CD4-positive, alpha-beta T cell (primary cell): ENCODE measurements around the gene PRKG1. TPM values are rescaled to one million over a fixed set of nuclear protein-coding genes. Genes with fewer than 3 reads are reported as not detected.

Source experiments
- ATAC-seq: fragments of 200-7000 bp; cut with Tn5 transposase; one replicate; pipeline ENCODE4 v1.10.0; 2022; ENCODE audit warnings: mild to moderate bottlenecking; ENCODE audit not compliant: poor library complexity
- CTCF ChIA-PET: fragments of 350-600 bp; sonication (Branson Sonifier 250); formaldehyde crosslinking; loops from one replicate; lab custom pipeline; 2021; ENCODE audit warnings: antibody characterized with exemption, inconsistent platforms; lab: Charles Lee
- POLR2A ChIA-PET: fragments of 350-600 bp; sonication (Branson Sonifier 250); formaldehyde crosslinking; loops from one replicate; lab custom pipeline; 2021; ENCODE audit warnings: antibody characterized with exemption, inconsistent platforms; lab: Charles Lee
- DNase-seq, 14 experiments: peaks; one replicate each; pipeline ENCODE4 v3.0.0-alpha.2; 2013 to 2020; ENCODE audit warnings: mixed read lengths in 2 of 14
- H3K27ac ChIP-seq, 2 donors: one replicate each; pipeline versions ENCODE4 v1.5.1 to v1.7.0; 2013; ENCODE audit warnings: low read length in 2 of 2, low read depth in 1 of 2, mild to moderate bottlenecking in 1 of 2
- H3K27me3 ChIP-seq, 2 experiments: 1 replicate in 1 of 2; 2 replicates in 1 of 2; pipeline versions ENCODE4 v1.6.1 to v1.7.0; 2013; ENCODE audit warnings: low read length in 2 of 2, control low read depth in 1 of 2, mild to moderate bottlenecking in 1 of 2, moderate library complexity in 1 of 2; ENCODE audit not compliant: insufficient read depth in 2 of 2, control insufficient read depth in 1 of 2
- H3K36me3 ChIP-seq: one replicate; pipeline ENCODE4 v1.6.1; 2013; ENCODE audit warnings: low read length, control low read depth; ENCODE audit not compliant: insufficient read depth
- H3K4me1 ChIP-seq: one replicate; pipeline ENCODE4 v1.6.1; 2013; ENCODE audit warnings: low read length, control low read depth; ENCODE audit not compliant: insufficient read depth
- H3K4me3 ChIP-seq: one replicate; pipeline ENCODE4 v1.5.1; 2013; ENCODE audit warnings: mild to moderate bottlenecking, low read length, moderate library complexity
- H3K9me3 ChIP-seq, 2 experiments: 1 replicate in 1 of 2; 2 replicates in 1 of 2; pipeline versions ENCODE4 v1.6.1 to v1.7.0; 2013; ENCODE audit warnings: low read length in 2 of 2, mild to moderate bottlenecking in 2 of 2, control low read depth in 1 of 2, moderate library complexity in 1 of 2; ENCODE audit not compliant: control insufficient read depth in 1 of 2, insufficient read depth in 1 of 2
- H3K27ac Mint-ChIP-seq: one replicate; pipeline ENCODE4 v1.8.0; 2020; ENCODE audit warnings: mixed read lengths
- H3K27me3 Mint-ChIP-seq: one replicate; pipeline ENCODE4 v1.8.0; 2021; ENCODE audit warnings: mixed read lengths
- H3K36me3 Mint-ChIP-seq: one replicate; pipeline ENCODE4 v1.8.0; 2021; ENCODE audit warnings: low read depth, mixed read lengths
- H3K4me1 Mint-ChIP-seq: one replicate; pipeline ENCODE4 v1.8.0; 2021; ENCODE audit warnings: low read depth, mixed read lengths
- H3K4me3 Mint-ChIP-seq: one replicate; pipeline ENCODE4 v1.8.0; 2020; ENCODE audit warnings: mild to moderate bottlenecking, mixed read lengths
- H3K9me3 Mint-ChIP-seq: one replicate; pipeline ENCODE4 v1.8.0; 2020; ENCODE audit warnings: mixed read lengths
- CTCF ChIP-seq: fragments of 200-600 bp; IDR thresholded peaks from one replicate; pipeline ENCODE4 v1.8.0; 2022; ENCODE audit warnings: antibody characterized with exemption, mild to moderate bottlenecking
- intact Hi-C, 2 experiments: fragments of 100-400 bp; cut with DNase I in 1 of 2; cut with micrococcal nuclease in 1 of 2; formaldehyde crosslinking; loops; one replicate each; pipeline versions ENCODE4 v1.15.1 to v1.9.0; 2023 to 2025; cut with DNase I, micrococcal nuclease
- total RNA-seq, 174 experiments: library from RNA in 2 of 174; stranded (reverse) in 2 of 174; gene quantifications; one replicate each; pipeline ENCODE4 v1.2.3 and lab custom pipeline; 2021 to 2026

Gene PRKG1
- total RNA-seq, 2 experiments from 2014 or later = 0.31 TPM; not detected in 1

- intact Hi-C loops = no loop called here
- H3K4me1 ChIP-seq = no peaks in the 10 kb centered on the region
- TF ChIP-seq CTCF = no peak
- H3K4me3 ChIP-seq = no peak overlapping the region
- Mint-ChIP-seq H3K27ac (no peak overlapping the region), H3K9me3 (no peaks in the 10 kb centered on the region), H3K36me3 (no peaks in the 10 kb centered on the region), H3K4me3 (no peak overlapping the region), H3K4me1 (no peaks in the 10 kb centered on the region), H3K27me3 (peaks cover 30% of the 10 kb centered on the region)
- H3K27ac ChIP-seq = no peak overlapping the region
- H3K9me3 ChIP-seq = no peaks in the 10 kb centered on the region
- ATAC-seq = no peak
- DNase-seq = no peak
- peaks cover 4 to 15% of the 10 kb centered on the region in 2 experiments for H3K27me3 ChIP-seq
- no peaks in the 10 kb centered on the region for H3K36me3 ChIP-seq
- POLR2A ChIA-PET = no interaction called here
- CTCF ChIA-PET = no interaction called here
These were observed 1245.6 kb downstream of the PRKG1 start for GRCh38 chr10:52319926-52320325.

- Mint-ChIP-seq H3K4me1 (no peaks in the 10 kb centered on the region), H3K4me3 (no peak overlapping the region), H3K27ac (no peak overlapping the region), H3K27me3 (peaks cover 6% of the 10 kb centered on the region), H3K36me3 (no peaks in the 10 kb centered on the region), H3K9me3 (no peaks in the 10 kb centered on the region)
- no peaks in the 10 kb centered on the region for H3K27me3 ChIP-seq
- intact Hi-C loops = no loop called here
- no peaks in the 10 kb centered on the region for H3K36me3 ChIP-seq
- no peaks in the 10 kb centered on the region for H3K9me3 ChIP-seq
- H3K27ac ChIP-seq = no peak overlapping the region
- no peak overlapping the region for H3K4me3 ChIP-seq
- CTCF ChIA-PET = no interaction called here
- POLR2A ChIA-PET = no interaction called here
- no peak for ATAC-seq
- DNase-seq = no peak
- TF ChIP-seq CTCF = no peak
- H3K4me1 ChIP-seq = no peaks in the 10 kb centered on the region
These were observed 1248.0 kb downstream of the PRKG1 start for GRCh38 chr10:52322323-52322722.

GRCh38 chr10:52322936-52323335 lies 1248.6 kb downstream of the PRKG1 start:
- Histone ChIP-seq H3K4me3 (no peak overlapping the region), H3K36me3 (no peaks in the 10 kb centered on the region), H3K27ac (no peak overlapping the region), H3K27me3 (no peaks in the 10 kb centered on the region), H3K9me3 (no peaks in the 10 kb centered on the region), H3K4me1 (no peaks in the 10 kb centered on the region)
- Mint-ChIP-seq H3K27ac (no peak overlapping the region), H3K4me3 (no peak overlapping the region), H3K27me3 (peaks cover 4% of the 10 kb centered on the region), H3K36me3 (no peaks in the 10 kb centered on the region), H3K9me3 (no peaks in the 10 kb centered on the region), H3K4me1 (no peaks in the 10 kb centered on the region)
- no peak for TF ChIP-seq CTCF
- intact Hi-C loops = no loop called here
- ChIA-PET POLR2A (no interaction called here), CTCF (no interaction called here)
- DNase-seq = no peak
- no peak for ATAC-seq
